Activated effector memory CD4-positive, alpha-beta T cell treated with anti-CD3 and anti-CD28 coated beads, Interleukin-2, amount 50 U/mL, for 16 hours (primary cell): ENCODE measurements around the gene TECTB.

Source experiments
- DNase-seq: peaks from one replicate; pipeline ENCODE4 v3.0.0-alpha.2; 2020

TECTB gene

GRCh38 chr10:112311481-112311880, 28.3 kb downstream of the TECTB start:
- no peak for DNase-seq

- no peak for DNase-seq
Measured at GRCh38 chr10:112313234-112313633, 30.0 kb downstream of the TECTB start.

- no peak for DNase-seq
Measured at GRCh38 chr10:112313911-112314310, 30.7 kb downstream of the TECTB start.

GRCh38 chr10:112314822-112315474, 31.7 kb downstream of the TECTB start:
- peak; percentile 90 for DNase-seq

GRCh38 chr10:112327678-112328077, 44.5 kb downstream of the TECTB start:
- no peak for DNase-seq

- DNase-seq, result no peak
Measured at GRCh38 chr10:112330162-112330561, 47.0 kb downstream of the TECTB start.

GRCh38 chr10:112330607-112331160, 47.5 kb downstream of the TECTB start:
- DNase-seq, result no peak

- DNase-seq, result no peak
Measured at GRCh38 chr10:112332022-112332421, 48.8 kb downstream of the TECTB start.

- no peak for DNase-seq
Measured at GRCh38 chr10:112332509-112333228, 49.5 kb downstream of the TECTB start.

- DNase-seq, result no peak
Measured at GRCh38 chr10:112333452-112333851, 50.3 kb downstream of the TECTB start.

GRCh38 chr10:112335111-112335867, 52.1 kb downstream of the TECTB start:
- no peak for DNase-seq

GRCh38 chr10:112335868-112336265, 52.7 kb downstream of the TECTB start:
- no peak for DNase-seq

GRCh38 chr10:112336556-112337201, 53.5 kb downstream of the TECTB start:
- no peak for DNase-seq

- DNase-seq, result no peak
Measured at GRCh38 chr10:112338957-112339356, 55.8 kb downstream of the TECTB start.

GRCh38 chr10:112340601-112341000, 57.4 kb downstream of the TECTB start:
- DNase-seq, result no peak

- DNase-seq, result no peak
Measured at GRCh38 chr10:112343056-112343806, 60.0 kb downstream of the TECTB start.

GRCh38 chr10:112344261-112344660, 61.1 kb downstream of the TECTB start:
- DNase-seq, result no peak

- DNase-seq, result no peak
Measured at GRCh38 chr10:112345202-112345601, 62.0 kb downstream of the TECTB start.

GRCh38 chr10:112345743-112346142, 62.5 kb downstream of the TECTB start:
- DNase-seq, result no peak

- DNase-seq, result no peak
Measured at GRCh38 chr10:112346774-112347173, 63.6 kb downstream of the TECTB start.

GRCh38 chr10:112347709-112348671, 64.8 kb downstream of the TECTB start:
- DNase-seq, result no peak
